Measurements from ENCODE around the gene INSRR.

Gene INSRR

DNA sequence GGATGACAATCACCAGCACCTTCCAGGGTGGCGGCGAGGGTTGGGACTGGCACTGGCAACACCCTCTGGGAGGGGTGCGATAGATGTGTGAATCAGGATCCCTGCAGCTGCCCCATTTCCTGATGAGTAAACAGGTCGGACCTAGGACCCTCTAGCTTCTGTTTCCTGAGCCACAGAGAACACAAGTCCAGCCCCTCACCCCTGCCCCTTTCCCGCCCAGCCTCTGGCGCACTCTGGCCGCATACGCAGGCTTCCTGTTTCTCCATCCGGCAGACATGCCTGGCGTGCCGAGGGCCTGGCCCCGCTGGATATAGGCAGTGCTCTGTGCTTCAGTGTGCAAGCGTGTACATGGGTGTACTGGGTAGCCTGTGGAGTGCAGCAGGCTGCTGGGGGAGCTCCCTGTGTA is 39.2 kb upstream of the INSRR start:
- TF ChIP-seq, protein P1, sequence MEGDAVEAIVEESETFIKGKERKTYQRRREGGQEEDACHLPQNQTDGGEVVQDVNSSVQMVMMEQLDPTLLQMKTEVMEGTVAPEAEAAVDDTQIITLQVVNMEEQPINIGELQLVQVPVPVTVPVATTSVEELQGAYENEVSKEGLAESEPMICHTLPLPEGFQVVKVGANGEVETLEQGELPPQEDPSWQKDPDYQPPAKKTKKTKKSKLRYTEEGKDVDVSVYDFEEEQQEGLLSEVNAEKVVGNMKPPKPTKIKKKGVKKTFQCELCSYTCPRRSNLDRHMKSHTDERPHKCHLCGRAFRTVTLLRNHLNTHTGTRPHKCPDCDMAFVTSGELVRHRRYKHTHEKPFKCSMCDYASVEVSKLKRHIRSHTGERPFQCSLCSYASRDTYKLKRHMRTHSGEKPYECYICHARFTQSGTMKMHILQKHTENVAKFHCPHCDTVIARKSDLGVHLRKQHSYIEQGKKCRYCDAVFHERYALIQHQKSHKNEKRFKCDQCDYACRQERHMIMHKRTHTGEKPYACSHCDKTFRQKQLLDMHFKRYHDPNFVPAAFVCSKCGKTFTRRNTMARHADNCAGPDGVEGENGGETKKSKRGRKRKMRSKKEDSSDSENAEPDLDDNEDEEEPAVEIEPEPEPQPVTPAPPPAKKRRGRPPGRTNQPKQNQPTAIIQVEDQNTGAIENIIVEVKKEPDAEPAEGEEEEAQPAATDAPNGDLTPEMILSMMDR (IDR thresholded peaks at IDR 0.05; ENCODE audit: borderline replicate concordance, insufficient read depth, low read depth, low read length), result no peak
- H3K4me3 ChIP-seq (ENCODE audit: low read depth, low read length), result no peak overlapping the region

DNA sequence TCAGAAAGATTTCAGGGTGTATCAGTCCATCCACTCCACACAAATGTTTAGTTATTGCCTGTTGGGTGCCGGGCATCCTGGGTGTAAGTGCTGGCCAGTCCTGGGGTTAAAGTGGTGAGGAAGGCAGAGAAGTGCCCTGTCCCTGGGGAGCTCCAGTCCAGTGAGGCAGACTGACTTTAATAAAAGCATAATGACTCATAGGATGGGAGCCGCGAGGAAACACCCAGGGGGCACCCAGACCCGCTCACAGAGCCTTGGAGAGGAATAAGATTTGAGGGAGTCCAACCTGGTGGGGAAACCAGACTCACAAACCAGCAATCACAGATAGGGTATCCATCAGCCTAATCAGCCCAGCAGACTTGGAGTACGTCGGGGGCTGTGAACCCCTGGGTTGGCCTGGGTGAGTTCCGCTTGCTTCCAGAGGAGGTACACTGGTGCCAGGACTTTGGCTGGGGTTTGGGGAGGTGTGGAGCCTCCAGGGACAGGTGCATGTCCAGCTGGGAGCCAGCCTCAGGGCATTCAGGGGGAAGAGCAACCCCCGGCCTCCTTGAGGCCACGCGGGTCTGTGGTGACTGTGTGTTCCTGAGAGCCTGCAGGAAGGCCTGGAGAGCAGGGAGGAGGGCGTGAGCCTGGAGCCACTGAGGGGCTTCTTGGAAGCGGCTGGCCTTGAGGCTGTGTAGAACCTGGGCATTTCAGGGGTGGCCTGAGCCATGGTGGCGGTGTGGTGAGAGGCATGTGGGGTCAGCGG is 38.3 kb upstream of the INSRR start:
- H3K4me3 ChIP-seq (ENCODE audit: low read depth, low read length), result no peak overlapping the region
- TF ChIP-seq, protein P1 (IDR thresholded peaks at IDR 0.05; ENCODE audit: borderline replicate concordance, insufficient read depth, low read depth, low read length), result no peak

DNA sequence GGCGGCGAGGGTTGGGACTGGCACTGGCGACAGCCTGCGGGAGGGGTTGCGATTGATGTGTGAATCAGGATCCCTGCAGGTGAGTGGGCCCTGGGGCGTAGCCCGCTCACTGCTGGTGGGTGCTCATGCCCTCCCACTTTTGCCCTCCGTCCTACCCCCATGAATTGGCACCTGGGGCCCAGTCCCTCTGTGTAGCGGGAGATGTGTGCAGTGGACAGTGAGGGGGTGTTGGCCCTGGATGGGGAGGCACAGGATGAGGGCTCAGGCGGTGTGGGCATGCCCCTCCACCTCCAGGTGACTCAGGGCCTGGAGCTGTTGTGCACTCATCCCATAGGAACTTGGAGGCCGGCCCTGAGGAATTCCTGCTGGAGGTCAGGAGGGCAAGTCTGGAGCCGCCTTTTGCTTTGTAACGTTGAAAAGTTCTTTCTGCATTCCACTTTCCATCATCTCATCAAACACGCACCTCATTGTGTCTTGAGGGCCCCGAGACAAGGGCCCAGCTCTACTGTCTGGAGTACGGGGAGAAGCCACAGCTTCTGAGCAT is 37.6 kb upstream of the INSRR start:
- TF ChIP-seq, protein P1 (IDR thresholded peaks at IDR 0.05; ENCODE audit: borderline replicate concordance, insufficient read depth, low read depth, low read length), result no peak
- H3K4me3 ChIP-seq (ENCODE audit: low read depth, low read length), result no peak overlapping the region

DNA sequence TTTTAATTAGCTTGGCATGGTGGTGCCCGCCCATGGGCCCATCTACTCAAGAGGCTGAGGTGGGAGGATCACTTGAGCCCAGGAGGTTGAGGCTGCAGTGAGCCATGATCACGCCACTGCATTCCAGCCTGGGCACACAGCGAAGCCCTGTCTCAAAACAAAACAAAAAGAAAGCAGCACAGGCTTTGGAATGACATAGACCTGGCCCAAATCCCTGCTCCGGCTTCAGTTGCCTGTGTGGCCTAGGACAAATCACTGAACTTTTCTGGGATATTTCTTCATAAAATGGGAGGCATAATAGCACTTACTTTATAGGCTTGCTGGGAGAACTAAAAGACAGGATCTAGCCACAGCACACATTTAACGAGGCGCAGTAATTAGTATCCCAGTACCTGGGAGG is 37.0 kb upstream of the INSRR start:
- TF ChIP-seq, protein P1 (IDR thresholded peaks at IDR 0.05; ENCODE audit: borderline replicate concordance, insufficient read depth, low read depth, low read length), result no peak
- H3K4me3 ChIP-seq (ENCODE audit: low read depth, low read length), result no peak overlapping the region

DNA sequence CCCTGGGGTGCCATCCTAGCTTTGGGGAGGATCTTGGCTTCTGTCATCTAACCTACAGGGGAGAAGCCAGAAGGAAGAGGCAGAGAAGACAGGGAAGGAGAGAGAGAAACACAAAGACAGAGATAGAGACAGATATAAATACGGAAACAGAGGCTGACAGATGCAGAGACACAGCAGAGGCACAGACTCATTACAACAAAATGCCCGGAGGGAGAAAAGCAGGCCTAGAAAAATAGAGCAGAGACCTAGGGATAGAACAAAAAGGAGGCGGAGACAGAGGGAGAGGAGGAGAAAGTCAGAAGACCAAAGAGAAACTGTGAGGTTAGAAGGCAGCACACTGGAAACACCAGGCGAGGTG is 36.5 kb upstream of the INSRR start:
- no peak overlapping the region for H3K4me3 ChIP-seq (ENCODE audit: low read depth, low read length)
- TF ChIP-seq, protein P1 (IDR thresholded peaks at IDR 0.05; ENCODE audit: borderline replicate concordance, insufficient read depth, low read depth, low read length), result no peak

DNA sequence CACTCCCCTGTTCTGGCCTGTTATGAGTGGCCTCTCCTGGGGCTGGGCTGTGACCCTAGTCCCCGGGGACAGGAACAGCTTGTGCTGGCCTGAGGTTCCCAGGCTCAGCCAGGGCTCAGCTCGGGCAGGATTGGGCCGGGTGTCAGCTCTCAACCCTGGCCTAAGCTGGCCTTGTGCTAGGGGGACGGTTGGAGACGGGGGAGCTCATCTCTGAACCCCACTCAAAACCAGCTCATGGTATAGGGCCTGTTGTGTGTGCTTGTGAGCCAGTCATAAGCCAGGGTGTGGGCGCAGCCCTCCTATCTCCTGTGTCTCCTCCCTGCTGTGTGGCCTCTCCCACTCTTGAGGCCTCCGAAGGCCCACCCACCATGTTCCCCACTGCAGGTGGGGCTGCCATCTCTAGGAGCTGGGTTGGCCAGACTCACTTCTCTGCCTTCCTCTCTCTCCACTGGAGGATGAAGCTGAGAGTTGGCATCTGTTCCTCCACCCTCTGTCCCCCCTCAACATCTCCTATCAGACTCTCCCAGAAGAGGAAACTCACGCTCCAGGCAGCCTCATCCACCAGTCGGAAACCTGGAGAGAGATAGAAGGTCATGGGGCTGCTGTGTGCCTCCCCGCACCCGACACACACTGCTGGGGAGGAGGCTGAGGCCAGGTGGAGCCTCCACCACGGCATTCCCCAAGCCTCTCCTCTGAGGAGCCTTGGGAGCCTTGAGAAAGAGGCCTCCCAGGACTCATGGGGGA is 36.0 kb upstream of the INSRR start:
- H3K4me3 ChIP-seq (ENCODE audit: low read depth, low read length), result no peak overlapping the region
- TF ChIP-seq, protein P1 (IDR thresholded peaks at IDR 0.05; ENCODE audit: borderline replicate concordance, insufficient read depth, low read depth, low read length), result no peak
